RWPE2 (cell line): ENCODE results near the gene RGCC.

Source experiments
- ATAC-seq: fragments of 200-7000 bp; cut with Tn5 transposase; 3 replicates; pipeline ENCODE4 v1.9.1; 2021; ENCODE audit warnings: low read depth
- DNase-seq: peaks from one replicate; pipeline ENCODE4 v3.0.0-alpha.2; 2020; ENCODE audit warnings: low spot score
- H3K27ac ChIP-seq: fragments of 450-650 bp; 2 replicates; pipeline ENCODE4 v1.5.1; 2017; ENCODE audit warnings: mild to moderate bottlenecking; ENCODE audit not compliant: poor library complexity, severe bottlenecking
- H3K27me3 ChIP-seq: fragments of 250-450 bp; sonication (Bioruptor Pico); 2 replicates; pipeline ENCODE4 v1.5.1; 2021; ENCODE audit warnings: mild to moderate bottlenecking, moderate library complexity; ENCODE audit not compliant: insufficient read depth, poor library complexity, severe bottlenecking
- H3K36me3 ChIP-seq: fragments of 250-450 bp; sonication (Bioruptor Pico); 2 replicates; pipeline ENCODE4 v1.5.1; 2020; ENCODE audit warnings: low read depth, mild to moderate bottlenecking, moderate library complexity
- H3K4me1 ChIP-seq: fragments of 250-450 bp; sonication (Bioruptor Pico); 2 replicates; pipeline ENCODE4 v1.5.1; 2021; ENCODE audit warnings: mild to moderate bottlenecking, moderate library complexity; ENCODE audit not compliant: insufficient read depth, poor library complexity, severe bottlenecking
- H3K4me3 ChIP-seq: fragments of 250-450 bp; sonication (Bioruptor Pico); 2 replicates; pipeline ENCODE4 v1.5.1; 2021; ENCODE audit warnings: mild to moderate bottlenecking, moderate library complexity; ENCODE audit not compliant: severe bottlenecking
- H3K9me3 ChIP-seq: fragments of 250-450 bp; sonication (Bioruptor Pico); 2 replicates; pipeline ENCODE4 v1.5.1; 2021; ENCODE audit warnings: mild to moderate bottlenecking, moderate library complexity; ENCODE audit not compliant: severe bottlenecking
- TF ChIP-seq, protein P1 (sequence below): fragments of 450-650 bp; IDR thresholded peaks from one replicate; pipeline ENCODE4 v1.5.1; 2017; ENCODE audit warnings: mild to moderate bottlenecking, moderate library complexity; ENCODE audit not compliant: poor library complexity, severe bottlenecking

The RGCC gene

DNA sequence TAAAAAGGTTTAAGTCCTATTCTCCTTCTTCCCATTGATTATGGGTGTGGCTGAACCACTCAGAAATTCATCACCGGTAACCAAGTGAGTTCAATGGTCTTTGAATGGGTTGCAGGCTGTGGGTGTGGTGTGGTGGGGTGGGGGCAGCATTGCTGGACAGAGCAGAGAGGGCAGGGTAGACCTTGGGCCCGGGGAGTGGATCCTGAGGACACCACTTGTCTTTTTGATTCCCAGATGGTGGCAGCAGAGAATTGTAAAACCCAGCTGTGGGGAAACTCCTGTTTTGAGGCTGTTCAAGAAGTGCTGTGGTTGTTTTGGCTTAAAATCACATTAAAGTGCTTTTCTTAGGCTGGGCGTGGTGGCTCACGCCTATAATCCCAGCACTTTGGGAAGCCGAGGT is 45.8 kb upstream of the RGCC start:
- no peak overlapping the region for H3K27ac ChIP-seq
- DNase-seq: no peak
- TF ChIP-seq, protein P1, sequence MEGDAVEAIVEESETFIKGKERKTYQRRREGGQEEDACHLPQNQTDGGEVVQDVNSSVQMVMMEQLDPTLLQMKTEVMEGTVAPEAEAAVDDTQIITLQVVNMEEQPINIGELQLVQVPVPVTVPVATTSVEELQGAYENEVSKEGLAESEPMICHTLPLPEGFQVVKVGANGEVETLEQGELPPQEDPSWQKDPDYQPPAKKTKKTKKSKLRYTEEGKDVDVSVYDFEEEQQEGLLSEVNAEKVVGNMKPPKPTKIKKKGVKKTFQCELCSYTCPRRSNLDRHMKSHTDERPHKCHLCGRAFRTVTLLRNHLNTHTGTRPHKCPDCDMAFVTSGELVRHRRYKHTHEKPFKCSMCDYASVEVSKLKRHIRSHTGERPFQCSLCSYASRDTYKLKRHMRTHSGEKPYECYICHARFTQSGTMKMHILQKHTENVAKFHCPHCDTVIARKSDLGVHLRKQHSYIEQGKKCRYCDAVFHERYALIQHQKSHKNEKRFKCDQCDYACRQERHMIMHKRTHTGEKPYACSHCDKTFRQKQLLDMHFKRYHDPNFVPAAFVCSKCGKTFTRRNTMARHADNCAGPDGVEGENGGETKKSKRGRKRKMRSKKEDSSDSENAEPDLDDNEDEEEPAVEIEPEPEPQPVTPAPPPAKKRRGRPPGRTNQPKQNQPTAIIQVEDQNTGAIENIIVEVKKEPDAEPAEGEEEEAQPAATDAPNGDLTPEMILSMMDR: peak; percentile 42

DNA sequence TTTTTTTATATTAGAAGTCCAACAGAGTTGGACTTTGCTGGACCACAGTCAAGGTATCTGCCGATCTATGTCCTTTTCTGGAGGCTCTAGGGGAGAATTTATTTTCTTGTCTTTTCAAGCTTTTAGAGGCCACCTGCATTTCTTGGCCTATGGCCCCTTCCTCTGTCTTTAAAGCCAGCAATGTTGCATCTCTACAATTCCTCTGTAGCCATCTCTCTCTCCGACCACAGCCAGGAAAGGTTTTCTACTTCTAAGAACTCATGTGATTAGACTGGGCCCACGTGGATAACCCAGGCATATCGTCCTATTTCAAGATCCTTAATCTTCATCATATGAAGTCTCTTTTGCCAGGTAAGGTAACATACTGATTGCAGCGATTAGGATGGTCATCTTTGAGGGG is 43.5 kb upstream of the RGCC start:
- Histone ChIP-seq H3K4me1 (no peaks in the 10 kb centered on the region), H3K27ac (no peak overlapping the region), H3K27me3 (no peaks in the 10 kb centered on the region), H3K9me3 (no peaks in the 10 kb centered on the region), H3K4me3 (no peak overlapping the region), H3K36me3 (no peaks in the 10 kb centered on the region)
- TF ChIP-seq, protein P1: no peak
- ATAC-seq (no peak), DNase-seq (no peak)

More for the DNA sequence above, 45.8 kb upstream of the RGCC start:
- Histone ChIP-seq H3K4me1 (no peaks in the 10 kb centered on the region), H3K4me3 (no peak overlapping the region), H3K36me3 (no peaks in the 10 kb centered on the region), H3K27me3 (no peaks in the 10 kb centered on the region), H3K9me3 (no peaks in the 10 kb centered on the region)
- peak; percentile 55; the same call in 2 of the 3 replicates for ATAC-seq

DNA sequence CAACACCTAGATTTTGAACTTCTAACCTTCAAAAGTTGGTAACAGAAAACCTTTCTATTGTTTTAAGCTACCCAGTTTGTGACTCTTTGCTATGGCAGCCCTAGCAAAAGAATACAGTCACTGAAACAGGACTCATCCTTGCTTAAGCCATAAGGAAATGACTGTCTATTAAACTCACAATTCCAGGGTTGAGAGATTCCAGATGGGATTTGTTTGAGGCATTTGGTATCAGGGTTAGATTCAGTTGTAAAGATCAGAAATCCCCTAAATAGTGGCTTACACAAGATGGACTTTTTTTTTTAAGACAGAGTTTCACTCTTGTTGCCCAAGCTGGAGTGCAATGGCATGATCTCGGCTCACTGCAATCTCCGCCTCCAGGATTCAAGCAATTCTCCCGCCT is 41.1 kb upstream of the RGCC start:
- Histone ChIP-seq H3K4me1 (no peaks in the 10 kb centered on the region), H3K27me3 (no peaks in the 10 kb centered on the region), H3K9me3 (no peaks in the 10 kb centered on the region), H3K4me3 (no peak overlapping the region), H3K27ac (no peak overlapping the region), H3K36me3 (no peaks in the 10 kb centered on the region)
- TF ChIP-seq, protein P1: no peak
- ATAC-seq (no peak), DNase-seq (no peak)

DNA sequence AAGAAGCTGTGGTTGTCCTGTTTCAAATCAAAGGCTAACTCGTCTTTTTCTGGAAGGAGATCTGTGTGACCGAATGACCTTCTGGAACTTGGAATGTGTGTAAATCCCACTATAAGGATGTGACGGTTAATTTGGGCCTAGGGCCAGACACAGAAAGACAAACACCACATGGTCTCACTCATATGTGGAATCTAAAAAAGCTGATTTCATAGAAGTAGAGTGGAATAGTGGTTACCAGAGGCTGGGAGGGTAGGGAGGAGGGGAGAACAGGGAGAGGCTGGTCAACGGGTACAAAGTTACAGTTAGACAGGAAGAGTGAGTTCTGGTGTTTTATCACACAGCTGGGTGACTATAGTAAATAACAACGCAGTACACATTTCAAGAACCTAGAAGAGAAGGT is 39.3 kb upstream of the RGCC start:
- TF ChIP-seq, protein P1: no peak
- Histone ChIP-seq H3K4me1 (no peaks in the 10 kb centered on the region), H3K36me3 (no peaks in the 10 kb centered on the region), H3K27ac (no peak overlapping the region), H3K4me3 (no peak overlapping the region), H3K27me3 (no peaks in the 10 kb centered on the region), H3K9me3 (no peaks in the 10 kb centered on the region)
- ATAC-seq: no peak
- no peak for DNase-seq

DNA sequence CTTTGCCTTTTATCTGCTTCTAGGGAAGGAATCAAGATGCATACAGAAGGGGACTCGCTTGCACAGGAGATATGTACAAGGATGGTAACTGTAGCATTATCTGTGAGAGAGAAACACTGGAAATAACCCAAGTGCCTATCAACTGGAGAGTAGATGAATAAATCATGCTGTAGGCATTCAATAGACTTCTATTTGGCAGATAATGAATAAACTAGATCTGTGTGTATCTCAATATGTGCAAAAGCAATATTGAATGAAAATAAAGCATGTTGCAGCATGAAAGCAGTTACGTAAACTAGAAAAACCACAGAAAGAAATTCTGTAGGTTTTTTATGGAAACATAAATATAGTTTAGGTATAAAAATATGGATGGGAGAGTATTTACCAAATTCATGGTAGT is 38.6 kb upstream of the RGCC start:
- no peaks in the 10 kb centered on the region for H3K4me1 ChIP-seq
- no peaks in the 10 kb centered on the region for H3K9me3 ChIP-seq
- H3K36me3 ChIP-seq: no peaks in the 10 kb centered on the region
- H3K27me3 ChIP-seq: no peaks in the 10 kb centered on the region
- no peak overlapping the region for H3K27ac ChIP-seq
- no peak for DNase-seq
- no peak overlapping the region for H3K4me3 ChIP-seq
- no peak for ATAC-seq
- TF ChIP-seq, protein P1: no peak
